GM18867 (cell line): ENCODE data around the gene BCL7A.

Source experiments
- ATAC-seq: cut with Tn5 transposase; IDR thresholded peaks from one replicate; pipeline ENCODE4 v1.9.1; 2021; ENCODE audit warnings: mild to moderate bottlenecking, moderate library complexity; ENCODE audit not compliant: unreplicated experiment

Gene BCL7A

GRCh38 chr12:122072031-122072970 lies 50.6 kb downstream of the BCL7A start:
- ATAC-seq = no peak

GRCh38 chr12:122073815-122074214 lies 52.1 kb downstream of the BCL7A start:
- ATAC-seq = no peak

GRCh38 chr12:122076743-122077495 lies 55.2 kb downstream of the BCL7A start:
- no peak for ATAC-seq

- ATAC-seq = peak; percentile 89
Observed at GRCh38 chr12:122078141-122079032, 56.7 kb downstream of the BCL7A start, which contains the start of gene MLXIP. Gene MLXIP, plus strand, starts transcription at chr12:122078756. Its CDS starts 98 bp downstream, at chr12:122078854.

GRCh38 chr12:122079033-122079531 lies 57.4 kb downstream of the BCL7A start:
- ATAC-seq = no peak

GRCh38 chr12:122079532-122080081 lies 57.9 kb downstream of the BCL7A start:
- no peak for ATAC-seq

- no peak for ATAC-seq
Observed at GRCh38 chr12:122080149-122081082, 58.7 kb downstream of the BCL7A start.

- no peak for ATAC-seq
Observed at GRCh38 chr12:122081083-122081696, 59.5 kb downstream of the BCL7A start.

GRCh38 chr12:122081697-122082221 lies 60.1 kb downstream of the BCL7A start:
- no peak for ATAC-seq

- ATAC-seq = no peak
Observed at GRCh38 chr12:122082621-122083356, 61.1 kb downstream of the BCL7A start.

GRCh38 chr12:122084857-122085405 lies 63.2 kb downstream of the BCL7A start:
- ATAC-seq = no peak

GRCh38 chr12:122085591-122085990 lies 63.9 kb downstream of the BCL7A start:
- no peak for ATAC-seq

GRCh38 chr12:122086116-122086515 lies 64.4 kb downstream of the BCL7A start:
- no peak for ATAC-seq

GRCh38 chr12:122086641-122087285 lies 65.1 kb downstream of the BCL7A start:
- no peak for ATAC-seq

- no peak for ATAC-seq
Observed at GRCh38 chr12:122087431-122088178, 65.9 kb downstream of the BCL7A start.

GRCh38 chr12:122088179-122088810 lies 66.6 kb downstream of the BCL7A start:
- no peak for ATAC-seq
